Neural progenitor cell (in vitro differentiated cells): ENCODE measurements around the gene SDHA.

Experiments used
- EZH2 ChIP-seq: fragments of 200-600 bp; sonication (generic); IDR thresholded peaks from 2 replicates; pipeline ENCODE4 v1.6.1; 2017; ENCODE audit warnings: antibody characterized with exemption, mild to moderate bottlenecking, moderate library complexity
- EZH2phosphoT487 ChIP-seq: fragments of 200-600 bp; sonication (generic); IDR thresholded peaks from 2 replicates; pipeline ENCODE4 v1.6.1; 2017; ENCODE audit warnings: antibody characterized with exemption

- TF ChIP-seq EZH2phosphoT487 (no peak), EZH2 (no peak)
Measured at GRCh38 chr5:231661-232060, 13.5 kb downstream of the SDHA start.
